ENCODE data around the gene ENC1. TPM values are rescaled to one million over a fixed set of nuclear protein-coding genes. Genes with fewer than 3 reads are reported as not detected.

ENC1 gene
- total and polyA plus RNA-seq, 9 donors, result 13.2 to 57.2 (median 27.7) TPM

GRCh38 chr5:74638970-74639806 is 1.3 kb downstream of the ENC1 start:
- H3K4me1 ChIP-seq (ENCODE audit: insufficient read depth), result peaks cover 11% of the 10 kb centered on the region
- H3K27me3 ChIP-seq, result no peaks in the 10 kb centered on the region
- no peak for TF ChIP-seq POLR2A (IDR thresholded peaks at IDR 0.05)
- no peak for TF ChIP-seq EP300 (IDR thresholded peaks at IDR 0.05)
- no peak for TF ChIP-seq CTCF (IDR thresholded peaks at IDR 0.05)
- no peaks in the 10 kb centered on the region for H3K36me3 ChIP-seq
- DNase-seq, result no peak
- no peaks in the 10 kb centered on the region for H3K9me3 ChIP-seq
- H3K27ac ChIP-seq, result peak overlapping the region in 1 of 2 donors; percentile 60
- intact Hi-C loops (cut with DNase I), result loop anchor here in 3 of 4 donors (10.0 kb wide), 2 partner anchors 184 to 604 kb away; no protein-coding TSS in a partner anchor
- peak overlapping the region; percentile 73 for H3K4me3 ChIP-seq
- 2 to 5% (median 5%) methylated on average over 10 of the region's 10 CpGs for WGBS, 3 donors

DNA sequence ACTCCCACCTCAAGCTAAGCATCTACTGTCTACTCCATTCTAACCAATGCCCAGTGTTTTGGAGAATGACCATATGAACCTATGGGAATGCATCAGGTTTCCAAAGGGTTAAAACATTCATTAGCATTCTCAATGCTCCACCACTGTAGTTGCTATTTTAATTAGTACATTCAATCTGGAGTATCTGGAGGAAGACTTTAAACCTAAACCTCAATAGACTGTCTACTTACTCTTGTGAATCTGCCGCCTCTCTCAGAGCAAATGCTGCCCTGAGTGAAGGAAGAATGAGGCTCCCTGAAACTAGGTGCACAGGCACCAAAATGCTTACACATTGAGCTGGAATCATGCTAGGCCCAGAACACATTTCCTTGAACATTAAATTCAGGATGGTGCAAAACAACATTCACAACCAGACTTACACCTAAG is 2.0 kb downstream of the ENC1 start:
- Histone ChIP-seq H3K4me1 (ENCODE audit: insufficient read depth) (peaks cover 13% of the 10 kb centered on the region), H3K36me3 (no peaks in the 10 kb centered on the region), H3K27me3 (no peaks in the 10 kb centered on the region), H3K4me3 (no peak overlapping the region), H3K9me3 (no peaks in the 10 kb centered on the region), H3K27ac (no peak overlapping the region)
- intact Hi-C loops (cut with DNase I), result loop anchor here in 3 of 4 donors (10.0 kb wide), 2 partner anchors 184 to 604 kb away; no protein-coding TSS in a partner anchor
- no peak for TF ChIP-seq EP300 (IDR thresholded peaks at IDR 0.05)
- no peak for TF ChIP-seq CTCF (IDR thresholded peaks at IDR 0.05)
- TF ChIP-seq POLR2A (IDR thresholded peaks at IDR 0.05), result no peak
- no peak for DNase-seq
- 13 to 27% (median 26%) methylated on average over 1 of the region's 1 CpG for WGBS, 3 donors

DNA sequence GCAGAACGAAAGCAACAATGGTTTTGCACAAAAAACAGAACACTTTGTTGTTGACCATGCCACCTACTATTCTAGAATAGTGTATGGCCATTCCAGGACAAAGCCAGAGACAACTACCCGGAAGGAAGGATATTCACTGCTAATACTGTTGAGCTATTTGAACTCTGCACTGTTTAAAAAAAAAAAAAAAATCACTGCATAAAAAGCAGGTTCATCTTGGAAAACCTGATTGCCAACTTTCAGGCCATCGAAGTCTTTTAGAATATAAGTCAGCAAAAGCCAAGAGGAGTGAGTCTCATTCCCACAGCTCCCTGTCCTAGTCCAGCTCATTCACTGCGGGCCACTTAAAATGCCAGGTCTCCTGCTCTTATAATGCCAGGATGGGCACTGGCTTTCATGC is 4.0 kb downstream of the ENC1 start:
- no peak overlapping the region for H3K27ac ChIP-seq
- no peaks in the 10 kb centered on the region for H3K9me3 ChIP-seq
- H3K27me3 ChIP-seq, result no peaks in the 10 kb centered on the region
- TF ChIP-seq CTCF (IDR thresholded peaks at IDR 0.05) (no peak), POLR2A (IDR thresholded peaks at IDR 0.05) (no peak), EP300 (IDR thresholded peaks at IDR 0.05) (no peak)
- WGBS, 3 donors, result 21 to 47% (median 38%) methylated on average over 4 of the region's 4 CpGs
- H3K36me3 ChIP-seq, result no peaks in the 10 kb centered on the region
- intact Hi-C loops (cut with DNase I), result loop anchor here in 3 of 4 donors (10.0 kb wide), 2 partner anchors 182 to 602 kb away; no protein-coding TSS in a partner anchor
- no peak overlapping the region for H3K4me3 ChIP-seq
- DNase-seq, result no peak
- peaks cover 23% of the 10 kb centered on the region for H3K4me1 ChIP-seq (ENCODE audit: insufficient read depth)

DNA sequence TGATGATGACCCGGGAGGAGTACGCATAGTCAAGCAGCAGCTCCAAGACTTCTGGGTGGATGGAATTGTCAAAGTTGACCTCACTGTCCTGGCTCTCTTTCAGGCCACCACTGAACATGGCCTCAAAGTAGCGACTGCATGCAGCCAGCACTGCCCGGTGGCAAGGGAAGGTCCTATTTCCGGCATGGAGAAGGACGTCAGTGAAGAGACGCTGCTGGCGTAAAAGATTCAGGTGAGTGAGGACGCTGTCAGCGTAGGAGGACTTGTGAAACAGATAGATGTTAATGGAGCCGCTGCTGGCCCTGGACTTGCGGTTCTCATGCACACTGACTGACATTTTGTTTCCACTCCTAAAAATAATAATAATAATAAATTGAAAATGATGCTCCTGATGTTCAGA is 4.4 kb downstream of the ENC1 start:
- no peak overlapping the region for H3K4me3 ChIP-seq
- 36 to 59% (median 50%) methylated on average over 12 of the region's 12 CpGs for WGBS, 3 donors

More for the DNA sequence above, 4.4 kb downstream of the ENC1 start:
- intact Hi-C loops (cut with DNase I), result loop anchor here in 3 of 4 donors (10.0 kb wide), 2 partner anchors 181 to 601 kb away; no protein-coding TSS in a partner anchor
- Histone ChIP-seq H3K36me3 (no peaks in the 10 kb centered on the region), H3K27me3 (no peaks in the 10 kb centered on the region), H3K27ac (no peak overlapping the region), H3K4me1 (ENCODE audit: insufficient read depth) (peaks cover 24% of the 10 kb centered on the region), H3K9me3 (no peaks in the 10 kb centered on the region)
- TF ChIP-seq POLR2A (IDR thresholded peaks at IDR 0.05), result no peak
- TF ChIP-seq EP300 (IDR thresholded peaks at IDR 0.05), result no peak
- no peak for TF ChIP-seq CTCF (IDR thresholded peaks at IDR 0.05)
- DNase-seq, result no peak

Data from ovary (tissue), 9 donors.